Colon (tissue), 2 donors: ENCODE measurements around the gene KCNG1.

Source experiments
- FAIRE-seq: peaks from 2 replicates; lab custom pipeline; 2012; peaks lifted over from hg19 to GRCh38; lab: Jason Lieb, UNC
- donor health status: control.
- donor health status: control.

The KCNG1 gene

GRCh38 chr20:51036226-51036625, 13.3 kb upstream of the KCNG1 start:
- FAIRE-seq: no peak

GRCh38 chr20:51034988-51035656, 12.2 kb upstream of the KCNG1 start:
- no peak for FAIRE-seq

DNA sequence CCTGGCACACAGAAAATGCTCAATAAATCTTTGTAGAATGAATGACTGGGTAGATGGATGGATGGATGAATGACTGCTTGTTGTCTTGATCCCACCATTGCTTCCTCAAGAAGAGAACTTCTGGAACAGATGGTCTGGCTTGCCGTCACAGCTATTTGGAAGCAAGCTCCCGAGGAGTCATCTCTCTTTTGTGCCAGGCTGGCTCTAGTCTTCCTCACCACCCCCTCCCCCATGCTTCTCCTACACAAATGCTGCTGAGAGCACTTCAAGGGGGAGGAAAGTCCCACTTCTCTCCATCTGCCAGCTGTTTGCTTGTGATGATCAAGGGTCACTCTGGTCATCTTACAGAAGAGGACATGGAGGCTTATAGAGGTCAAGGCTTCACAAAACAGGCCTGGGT, 11.6 kb upstream of the KCNG1 start:
- FAIRE-seq: no peak

DNA sequence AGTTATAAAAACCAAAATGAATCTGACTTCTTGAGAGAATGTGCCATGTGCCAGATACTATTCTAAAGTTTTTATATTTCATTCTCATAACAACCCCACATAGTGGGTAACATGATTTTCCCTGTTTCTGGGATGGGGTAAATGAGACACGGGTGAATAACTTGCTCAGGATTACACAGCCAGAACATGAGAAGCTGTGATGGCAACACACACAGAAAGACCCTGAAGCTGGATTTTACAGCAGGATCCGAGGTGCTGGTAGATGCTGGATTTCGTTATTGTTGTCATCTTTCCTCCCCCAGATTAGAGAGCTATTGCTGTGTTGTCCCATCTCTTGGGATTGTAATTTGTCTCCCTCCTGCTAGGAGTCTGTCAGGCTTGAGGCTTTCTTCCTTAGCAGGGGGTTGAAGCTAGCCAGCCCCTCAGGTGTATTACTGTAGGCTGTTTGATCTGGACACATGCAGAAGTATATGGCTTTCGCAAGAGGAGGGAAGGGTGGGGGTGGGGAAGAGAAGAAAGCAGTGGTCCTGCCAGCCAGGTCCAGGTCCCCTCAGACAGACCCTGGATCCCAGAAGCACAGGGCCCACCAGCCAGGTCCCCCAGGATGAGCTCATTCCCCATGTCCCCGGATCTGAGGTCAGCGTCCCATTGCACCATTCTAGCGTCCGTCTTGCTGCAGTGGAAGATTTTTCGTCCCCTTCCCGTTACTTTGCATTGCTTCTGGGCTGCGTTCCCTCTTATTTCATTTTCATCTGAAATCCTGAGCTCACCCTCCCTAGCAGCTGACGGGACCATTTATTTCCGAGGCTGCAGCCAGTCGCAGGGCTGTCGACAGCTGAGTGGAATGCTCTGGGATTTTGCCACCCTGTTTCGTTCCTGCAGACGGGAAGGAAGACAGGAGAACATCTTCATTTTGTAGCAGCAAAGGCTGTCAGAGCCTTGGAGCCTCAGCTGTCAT, 7.3 kb upstream of the KCNG1 start:
- FAIRE-seq: no peak

DNA sequence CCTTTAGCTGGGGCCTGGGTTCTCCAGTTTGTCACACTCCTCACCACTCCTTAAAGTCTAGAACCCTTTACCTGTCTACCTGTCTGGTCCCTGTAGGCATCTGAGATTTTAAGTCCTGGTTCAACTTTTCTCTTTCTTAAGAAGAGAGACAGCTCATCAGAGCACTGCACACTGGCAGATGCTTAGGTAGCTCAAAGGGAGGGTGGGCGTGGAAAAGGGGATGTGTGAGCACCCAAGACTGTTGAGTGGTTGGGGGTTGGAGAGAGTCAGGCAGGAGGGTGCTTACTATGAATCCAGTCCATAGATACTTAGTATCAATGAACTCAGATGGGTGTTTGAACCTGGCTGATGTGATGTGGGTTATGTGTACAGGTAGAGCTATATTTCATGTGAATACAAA, 6.6 kb upstream of the KCNG1 start:
- no peak for FAIRE-seq

DNA sequence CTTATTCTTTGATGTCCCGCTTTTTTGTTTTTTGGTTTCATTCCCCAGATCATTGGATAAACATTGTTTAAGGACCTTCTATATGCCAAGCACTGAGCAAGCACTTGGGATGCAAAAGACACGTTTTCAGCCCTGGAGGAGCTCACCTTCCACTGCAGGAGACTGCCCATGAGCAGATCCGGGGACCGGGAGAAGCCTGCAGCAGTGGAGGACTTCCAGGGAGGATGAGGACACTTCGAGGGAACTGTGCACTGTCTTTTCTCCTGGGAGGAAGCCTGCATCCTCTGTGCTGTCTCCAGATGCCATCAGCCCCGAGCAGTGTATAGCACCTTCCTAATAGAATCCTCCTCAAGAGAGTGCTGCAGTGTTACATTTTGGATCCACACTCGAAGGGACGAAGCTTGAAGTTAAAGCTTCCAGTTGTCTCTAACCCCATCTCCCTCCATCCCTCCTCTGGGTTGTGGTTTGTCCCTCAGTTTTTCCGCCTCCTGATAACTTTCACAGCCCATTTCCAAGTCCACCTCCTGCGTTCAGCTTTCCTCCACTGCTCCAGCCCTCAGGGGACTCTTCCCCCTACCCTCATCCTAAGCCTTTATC, 5.8 kb upstream of the KCNG1 start:
- FAIRE-seq: no peak

DNA sequence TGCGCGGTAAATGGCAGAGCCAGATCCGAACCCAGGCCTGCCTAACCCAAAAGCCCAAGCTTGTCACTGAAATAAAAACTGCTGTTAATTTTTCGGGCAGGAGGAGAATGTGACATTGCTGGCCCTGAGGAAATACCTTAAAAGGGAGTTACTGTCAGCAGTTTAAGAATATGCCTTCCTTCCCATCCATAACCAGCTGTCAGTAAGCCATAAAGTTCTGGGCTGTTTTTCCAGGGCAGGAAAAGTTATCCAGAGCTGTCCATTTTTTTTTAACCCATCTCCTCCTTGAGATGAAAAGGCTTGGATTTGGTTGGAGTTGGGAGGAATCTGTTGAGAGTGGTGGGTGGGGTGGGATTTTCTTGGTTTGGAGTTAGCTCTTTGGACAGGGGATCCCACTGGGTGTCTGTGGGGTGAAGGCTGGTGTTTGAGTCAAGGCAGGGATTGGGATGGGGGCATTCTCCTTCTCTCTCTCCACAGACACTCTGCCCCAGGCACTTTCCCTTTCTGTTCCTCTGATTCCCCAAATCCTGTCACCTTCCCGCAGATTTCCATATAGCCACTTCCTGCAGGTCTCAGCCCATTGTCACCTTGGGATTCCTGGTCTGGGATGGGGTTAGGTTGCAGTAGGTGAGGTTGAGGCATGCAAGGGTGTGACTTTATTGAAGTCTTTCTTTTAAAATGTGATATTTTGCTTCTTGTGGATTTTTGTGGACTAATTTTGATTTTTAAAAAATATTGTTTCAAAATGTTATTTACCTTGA, 4.3 kb upstream of the KCNG1 start:
- FAIRE-seq: no peak

DNA sequence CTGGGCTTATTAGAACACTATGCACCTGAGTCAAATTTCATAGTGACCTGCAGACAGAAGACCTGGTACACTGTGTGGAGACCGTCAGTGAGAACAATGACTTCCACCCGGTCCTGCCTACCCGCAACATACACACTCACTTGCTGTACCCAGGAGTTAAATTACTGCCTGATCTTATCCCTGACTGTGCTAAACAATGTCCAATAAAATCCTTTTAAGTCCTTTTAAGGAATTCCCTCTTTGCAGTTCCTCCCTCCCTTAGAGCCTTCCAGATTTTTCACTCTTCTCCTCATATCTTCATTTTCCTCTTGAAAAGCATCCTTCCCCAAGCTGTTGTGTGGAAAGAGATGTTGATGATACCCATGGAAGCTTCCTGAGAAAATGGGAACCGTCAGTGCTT, 3.4 kb upstream of the KCNG1 start:
- FAIRE-seq: no peak

- no peak for FAIRE-seq
Observed at GRCh38 chr20:51024761-51025160, 1.9 kb upstream of the KCNG1 start.

DNA sequence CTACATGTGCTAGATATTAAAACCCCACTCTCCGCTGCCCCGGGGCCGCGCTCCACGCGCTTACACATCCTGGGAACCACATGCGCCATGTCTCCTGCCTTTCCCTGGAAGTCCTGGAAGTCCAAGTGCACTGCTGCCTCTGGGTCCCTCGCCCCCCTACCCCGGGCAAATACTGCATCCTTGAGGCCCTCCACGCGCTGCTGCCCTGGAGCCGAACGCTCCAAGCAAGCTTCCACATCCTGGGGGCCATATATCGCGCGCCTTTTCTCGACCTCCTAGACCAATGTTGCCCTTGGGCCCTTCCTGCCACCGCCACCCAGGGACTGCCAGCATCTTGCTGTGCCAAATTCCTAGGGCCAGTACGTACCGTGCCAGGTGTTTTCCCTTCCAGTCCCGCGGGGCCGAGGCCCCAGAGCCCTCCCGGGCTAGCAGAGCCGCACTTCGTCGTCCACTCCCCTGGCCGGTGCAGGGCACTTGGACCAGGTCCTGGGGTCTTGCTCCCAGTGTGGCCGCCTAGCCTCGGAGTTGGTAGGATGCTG, 779 bp upstream of the KCNG1 start:
- no peak for FAIRE-seq

GRCh38 chr20:51022227-51022802, 592 bp downstream of the KCNG1 start:
- no peak for FAIRE-seq

DNA sequence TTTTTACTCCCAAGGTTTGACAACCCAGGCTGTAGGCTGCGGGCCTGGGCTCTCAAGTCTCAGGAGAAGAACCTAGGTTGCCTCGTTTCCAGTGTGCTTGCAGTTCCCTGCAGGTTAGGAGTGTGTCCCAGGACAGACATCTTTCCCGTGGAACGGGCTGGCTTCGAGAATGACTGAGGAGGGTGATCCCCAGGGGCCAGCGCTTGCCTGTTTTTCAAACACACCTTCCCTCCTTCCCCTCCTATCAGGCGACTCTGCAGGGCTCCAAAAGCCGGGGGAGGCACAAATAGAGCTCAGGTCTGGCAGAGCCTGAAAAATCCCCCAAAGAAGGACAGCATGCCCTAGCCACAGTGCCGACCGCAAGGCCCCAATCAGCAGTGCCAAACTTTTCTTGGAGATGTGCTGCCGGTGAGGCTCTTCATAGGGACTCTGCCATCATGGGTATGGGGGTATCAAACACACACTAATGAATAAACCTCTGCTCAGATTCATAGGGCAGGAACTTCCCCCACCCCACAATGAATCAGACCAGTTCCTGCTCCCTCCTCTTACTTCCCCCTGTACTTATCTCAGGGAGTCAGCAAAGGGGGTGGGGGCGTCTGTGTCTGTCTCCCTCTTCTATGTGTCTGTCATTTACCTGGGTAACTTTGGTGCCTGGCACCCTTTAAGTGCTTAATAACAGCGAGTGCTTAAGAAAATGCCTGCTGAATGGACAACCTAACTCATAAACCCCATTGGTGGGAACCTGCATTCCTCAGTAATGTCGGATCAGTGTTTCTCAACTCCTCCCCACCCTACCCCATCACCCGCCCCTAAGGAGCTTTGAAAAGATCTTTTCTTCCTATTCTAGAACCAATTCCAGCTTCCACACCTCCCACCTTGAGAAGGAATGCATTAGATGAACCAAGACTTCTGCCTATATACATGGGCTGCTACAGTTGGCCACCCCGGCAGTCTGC, 1.6 kb downstream of the KCNG1 start:
- FAIRE-seq: no peak

DNA sequence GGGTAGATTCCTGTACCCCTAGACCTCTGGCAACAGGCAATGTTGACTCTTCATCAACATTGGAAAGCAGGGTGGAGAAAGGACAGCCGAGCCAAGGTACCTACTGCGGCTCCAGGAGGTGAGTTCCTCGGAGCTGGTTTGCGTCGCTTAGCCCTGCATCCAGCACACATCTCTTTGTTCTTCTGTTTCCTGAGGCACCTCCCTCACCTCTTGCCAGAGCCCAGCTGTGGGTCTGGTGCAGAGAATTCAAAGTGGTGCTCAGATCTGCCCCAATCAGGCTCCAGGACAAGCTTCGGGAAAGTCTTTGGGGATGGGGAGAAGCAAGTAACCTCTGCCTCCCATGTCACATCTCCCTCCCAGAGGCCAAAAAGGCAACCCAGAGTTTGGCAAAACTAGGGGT, 2.2 kb downstream of the KCNG1 start:
- FAIRE-seq: no peak

DNA sequence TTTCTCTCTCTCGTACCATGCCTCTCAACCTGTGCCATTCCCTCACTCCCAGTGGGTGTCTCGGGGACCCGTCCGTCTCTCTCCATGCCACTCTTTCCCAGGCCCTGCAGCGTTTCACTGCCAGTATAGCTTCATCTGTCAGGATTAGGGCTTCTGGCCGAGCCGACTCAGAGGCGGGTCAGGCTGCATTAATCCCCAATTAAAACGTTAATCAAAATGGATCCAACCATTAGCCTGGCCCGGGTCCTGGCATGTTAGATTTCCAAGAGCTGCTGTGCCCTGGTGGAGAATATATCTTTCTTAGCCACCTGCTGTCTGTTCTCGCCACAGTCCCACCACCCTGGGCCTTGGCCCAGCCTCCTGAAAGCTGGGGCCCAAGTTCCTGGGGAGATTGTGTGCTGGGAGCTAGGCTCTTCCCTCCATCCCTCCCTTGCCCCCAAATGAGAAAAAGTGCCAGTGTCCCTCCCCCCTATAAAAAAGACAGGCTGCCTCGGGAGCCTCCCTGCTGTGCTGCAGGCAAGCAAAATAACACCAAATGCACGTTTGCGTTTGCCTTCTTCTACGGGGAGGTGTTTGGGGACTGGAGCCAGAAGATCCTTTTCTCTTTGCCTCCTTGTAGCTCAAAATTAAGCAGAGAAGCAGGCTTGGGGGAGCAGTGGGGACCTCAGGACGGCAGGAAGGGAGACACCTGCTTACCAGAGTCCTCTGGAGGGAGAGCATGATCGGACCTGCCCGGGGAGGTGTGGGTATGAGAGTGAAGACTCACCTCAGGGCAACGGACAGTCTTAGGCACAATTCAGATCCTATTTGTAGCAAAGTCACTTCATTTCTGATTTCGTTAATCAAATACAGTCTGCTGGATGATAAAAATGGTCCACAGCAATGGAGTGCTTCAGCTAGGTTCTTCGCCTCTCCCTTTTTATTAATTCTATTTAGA, 3.0 kb downstream of the KCNG1 start:
- no peak for FAIRE-seq

- no peak for FAIRE-seq
Observed at GRCh38 chr20:51017251-51017650, 5.7 kb downstream of the KCNG1 start.

DNA sequence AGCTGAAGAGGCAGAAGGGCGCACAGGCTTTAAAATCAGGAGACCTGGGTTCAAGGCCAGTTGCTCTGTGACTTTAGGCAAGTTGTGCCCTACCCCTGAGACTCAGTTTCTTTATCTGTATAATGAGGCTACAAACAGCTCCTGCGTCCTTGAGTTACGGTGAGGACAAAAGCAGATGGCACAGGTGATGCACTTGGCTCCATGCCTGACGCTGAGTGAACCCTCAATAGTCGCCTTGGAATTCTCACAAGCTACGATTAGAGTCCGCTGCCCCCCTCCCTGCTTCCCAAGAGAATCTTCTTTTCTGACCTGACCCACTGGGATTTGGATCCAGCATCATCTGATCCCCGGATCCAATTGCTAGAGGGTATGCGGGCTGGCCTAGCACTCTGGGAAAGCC, 6.4 kb downstream of the KCNG1 start:
- FAIRE-seq: no peak

DNA sequence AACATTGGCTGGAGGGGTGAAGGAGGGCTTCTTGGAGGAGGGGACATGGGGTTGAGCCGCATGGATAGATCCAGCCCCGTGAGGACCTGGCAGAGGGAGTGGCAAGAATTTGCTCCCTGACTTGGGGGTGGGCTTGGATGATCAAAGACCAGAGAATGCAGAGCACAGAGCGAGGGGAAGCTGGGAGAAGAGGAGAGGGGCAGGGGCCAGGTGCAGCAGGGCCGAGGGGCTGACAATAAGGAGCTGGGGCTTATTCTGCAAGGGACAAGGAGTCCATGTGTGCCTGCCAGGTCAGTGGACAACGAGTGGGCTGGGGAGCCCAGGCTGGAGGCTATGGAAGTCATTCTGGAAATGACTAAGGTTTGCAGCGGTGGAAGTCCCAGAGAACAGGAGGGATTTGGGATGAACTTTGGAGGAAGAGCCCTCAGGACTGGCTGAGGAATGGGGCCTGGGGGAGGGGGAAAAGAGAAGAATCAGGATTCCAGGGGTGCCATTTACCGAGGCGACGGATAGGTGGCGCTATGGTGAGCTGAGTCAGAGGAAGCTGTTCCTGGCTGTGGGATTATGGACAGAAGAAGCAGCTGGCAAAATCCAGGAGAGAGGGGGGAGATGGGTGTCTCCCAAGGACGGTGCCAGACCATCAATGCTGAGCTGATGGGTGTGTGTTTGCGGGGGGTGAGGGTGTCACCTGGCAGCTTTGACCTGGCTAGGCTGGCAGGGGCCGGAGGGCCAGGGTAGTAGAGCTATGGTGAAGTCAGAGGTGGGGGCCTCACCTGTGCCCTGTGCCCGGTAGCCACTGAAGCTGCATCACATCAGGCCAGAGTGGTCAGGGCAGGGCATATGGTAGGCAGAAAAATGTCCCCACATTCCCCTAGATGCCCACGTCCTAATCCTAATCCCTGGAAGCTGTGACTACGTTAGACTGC, 7.8 kb downstream of the KCNG1 start:
- no peak for FAIRE-seq
